ENCODE measurements around the gene NFYC.

The NFYC gene

GRCh38 chr1:40802742-40803113 lies 111.2 kb downstream of the NFYC start:
- no peak for TF ChIP-seq CTCF (IDR thresholded peaks at IDR 0.05; ENCODE audit: extremely low read depth, missing control alignments)
- no peak for DNase-seq (ENCODE audit: low spot score)

- no peak for DNase-seq (ENCODE audit: low spot score)
- TF ChIP-seq CTCF (IDR thresholded peaks at IDR 0.05; ENCODE audit: extremely low read depth, missing control alignments) = no peak
Observed at GRCh38 chr1:40803447-40803846, 111.9 kb downstream of the NFYC start.

- TF ChIP-seq CTCF (IDR thresholded peaks at IDR 0.05; ENCODE audit: extremely low read depth, missing control alignments) = no peak
- no peak for DNase-seq (ENCODE audit: low spot score)
Observed at GRCh38 chr1:40803902-40804301, 112.4 kb downstream of the NFYC start.

- no peak for TF ChIP-seq CTCF (IDR thresholded peaks at IDR 0.05; ENCODE audit: extremely low read depth, missing control alignments)
Observed at GRCh38 chr1:40806240-40806639, 114.7 kb downstream of the NFYC start.

DNA sequence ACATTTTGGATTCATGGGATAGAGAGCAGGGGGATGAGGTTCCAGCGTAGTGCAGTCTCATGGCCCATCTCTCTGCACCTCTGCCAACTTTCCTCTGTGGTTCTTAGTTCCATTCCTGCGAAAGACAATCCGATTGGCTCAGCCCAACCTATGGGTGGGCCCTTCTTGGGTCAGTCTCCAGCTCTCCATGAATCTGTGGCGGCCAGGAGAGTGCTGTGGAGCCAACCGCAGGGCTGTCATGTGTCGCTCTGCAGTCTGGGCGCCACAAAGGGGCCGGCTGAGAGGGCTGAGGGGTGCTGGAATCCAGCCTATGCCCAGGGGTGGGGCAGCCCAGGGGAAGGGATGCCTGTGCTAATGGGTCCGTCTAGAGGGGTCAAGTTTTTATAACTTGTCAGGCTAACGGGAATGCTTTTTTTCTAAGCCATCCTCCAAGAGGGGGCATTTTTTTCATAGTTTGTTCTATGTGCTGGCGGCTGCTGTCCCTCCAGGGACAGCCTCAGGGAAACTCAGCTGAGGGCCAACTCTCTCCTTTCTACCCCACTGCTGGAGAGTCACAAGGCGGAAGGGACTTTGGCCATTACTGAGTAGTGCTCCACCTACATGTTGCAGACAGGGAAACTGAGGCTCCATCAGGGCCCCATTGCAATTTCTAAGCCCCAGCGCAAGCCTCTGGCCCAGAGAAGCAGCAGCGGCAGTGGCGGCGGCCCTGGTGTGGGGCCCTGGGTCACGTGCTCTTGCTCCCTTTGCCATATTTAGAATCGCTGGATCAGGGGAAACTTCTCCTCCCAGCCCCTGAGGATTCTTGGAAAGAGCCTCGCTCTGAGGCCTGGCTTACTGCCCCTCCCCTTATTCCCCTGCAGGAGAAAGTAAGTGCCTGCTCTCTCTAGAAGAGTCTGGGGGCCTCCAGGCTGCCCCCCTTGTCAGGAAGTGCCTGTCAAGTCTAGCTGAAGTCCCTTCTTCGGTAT lies 115.5 kb downstream of the NFYC start:
- no peak for TF ChIP-seq CTCF (IDR thresholded peaks at IDR 0.05; ENCODE audit: extremely low read depth, missing control alignments)

More at GRCh38 chr1:40806240-40806639, 114.7 kb downstream of the NFYC start:
- DNase-seq (ENCODE audit: low spot score) = no peak

DNA sequence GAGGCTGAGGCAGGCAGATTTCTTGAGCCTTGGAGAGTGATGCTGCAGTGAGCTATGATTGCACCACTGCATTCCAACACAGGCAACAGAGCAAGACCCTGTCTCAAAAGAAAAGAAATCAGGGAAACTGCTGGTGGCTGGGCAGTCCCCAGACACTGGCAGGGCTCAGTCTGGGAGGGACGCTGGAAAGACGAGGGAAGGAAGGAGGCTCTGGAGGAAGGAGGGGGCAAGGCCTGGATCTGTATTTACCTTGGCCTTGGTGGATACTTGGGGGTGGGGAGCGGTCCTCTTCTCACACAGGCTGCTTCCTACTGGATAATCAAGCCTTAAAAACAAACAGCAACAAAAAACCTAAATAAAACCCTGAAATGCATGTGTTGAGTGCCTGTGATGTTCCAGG lies 116.5 kb downstream of the NFYC start:
- no peak for DNase-seq (ENCODE audit: low spot score)
- TF ChIP-seq CTCF (IDR thresholded peaks at IDR 0.05; ENCODE audit: extremely low read depth, missing control alignments) = no peak

More for the DNA sequence above, 115.5 kb downstream of the NFYC start:
- DNase-seq (ENCODE audit: low spot score) = no peak

GRCh38 chr1:40808444-40808843 lies 116.9 kb downstream of the NFYC start:
- no peak for DNase-seq (ENCODE audit: low spot score)
- TF ChIP-seq CTCF (IDR thresholded peaks at IDR 0.05; ENCODE audit: extremely low read depth, missing control alignments) = no peak

All from GM20000 (cell line).